Neural progenitor cell (in vitro differentiated cells): ENCODE measurements around the gene NLRP3.

ENCODE experiments used
- EZH2 ChIP-seq: fragments of 200-600 bp; sonication (generic); IDR thresholded peaks from 2 replicates; pipeline ENCODE4 v1.6.1; 2017; ENCODE audit warnings: antibody characterized with exemption, mild to moderate bottlenecking, moderate library complexity
- TF ChIP-seq, protein P1 (sequence below): fragments of 200-600 bp; sonication (generic); IDR thresholded peaks from 2 replicates; pipeline ENCODE4 v1.5.1; 2017; ENCODE audit warnings: antibody characterized with exemption, mild to moderate bottlenecking

DNA sequence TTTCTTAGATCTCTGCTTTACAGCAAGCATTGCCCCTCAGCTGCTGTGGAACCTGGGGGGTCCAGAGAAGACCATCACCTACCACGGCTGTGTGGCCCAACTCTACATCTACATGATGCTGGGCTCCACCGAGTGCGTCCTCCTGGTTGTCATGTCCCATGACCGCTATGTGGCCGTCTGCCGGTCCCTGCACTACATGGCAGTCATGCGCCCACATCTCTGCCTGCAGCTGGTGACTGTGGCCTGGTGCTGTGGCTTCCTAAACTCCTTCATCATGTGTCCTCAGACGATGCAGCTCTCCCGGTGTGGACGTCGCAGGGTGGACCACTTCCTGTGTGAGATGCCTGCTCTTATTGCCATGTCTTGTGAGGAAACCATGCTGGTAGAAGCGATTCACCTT lies 75.4 kb downstream of the NLRP3 start:
- TF ChIP-seq, protein P1, sequence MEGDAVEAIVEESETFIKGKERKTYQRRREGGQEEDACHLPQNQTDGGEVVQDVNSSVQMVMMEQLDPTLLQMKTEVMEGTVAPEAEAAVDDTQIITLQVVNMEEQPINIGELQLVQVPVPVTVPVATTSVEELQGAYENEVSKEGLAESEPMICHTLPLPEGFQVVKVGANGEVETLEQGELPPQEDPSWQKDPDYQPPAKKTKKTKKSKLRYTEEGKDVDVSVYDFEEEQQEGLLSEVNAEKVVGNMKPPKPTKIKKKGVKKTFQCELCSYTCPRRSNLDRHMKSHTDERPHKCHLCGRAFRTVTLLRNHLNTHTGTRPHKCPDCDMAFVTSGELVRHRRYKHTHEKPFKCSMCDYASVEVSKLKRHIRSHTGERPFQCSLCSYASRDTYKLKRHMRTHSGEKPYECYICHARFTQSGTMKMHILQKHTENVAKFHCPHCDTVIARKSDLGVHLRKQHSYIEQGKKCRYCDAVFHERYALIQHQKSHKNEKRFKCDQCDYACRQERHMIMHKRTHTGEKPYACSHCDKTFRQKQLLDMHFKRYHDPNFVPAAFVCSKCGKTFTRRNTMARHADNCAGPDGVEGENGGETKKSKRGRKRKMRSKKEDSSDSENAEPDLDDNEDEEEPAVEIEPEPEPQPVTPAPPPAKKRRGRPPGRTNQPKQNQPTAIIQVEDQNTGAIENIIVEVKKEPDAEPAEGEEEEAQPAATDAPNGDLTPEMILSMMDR: no peak
- TF ChIP-seq EZH2: no peak
